GM18498 (cell line): ENCODE data around the gene ETHE1.

Source experiments
- ATAC-seq: cut with Tn5 transposase; IDR thresholded peaks from one replicate; pipeline ENCODE4 v1.9.1; 2021; ENCODE audit warnings: mild to moderate bottlenecking, moderate library complexity; ENCODE audit not compliant: unreplicated experiment

Gene ETHE1, protein sequence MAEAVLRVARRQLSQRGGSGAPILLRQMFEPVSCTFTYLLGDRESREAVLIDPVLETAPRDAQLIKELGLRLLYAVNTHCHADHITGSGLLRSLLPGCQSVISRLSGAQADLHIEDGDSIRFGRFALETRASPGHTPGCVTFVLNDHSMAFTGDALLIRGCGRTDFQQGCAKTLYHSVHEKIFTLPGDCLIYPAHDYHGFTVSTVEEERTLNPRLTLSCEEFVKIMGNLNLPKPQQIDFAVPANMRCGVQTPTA

DNA sequence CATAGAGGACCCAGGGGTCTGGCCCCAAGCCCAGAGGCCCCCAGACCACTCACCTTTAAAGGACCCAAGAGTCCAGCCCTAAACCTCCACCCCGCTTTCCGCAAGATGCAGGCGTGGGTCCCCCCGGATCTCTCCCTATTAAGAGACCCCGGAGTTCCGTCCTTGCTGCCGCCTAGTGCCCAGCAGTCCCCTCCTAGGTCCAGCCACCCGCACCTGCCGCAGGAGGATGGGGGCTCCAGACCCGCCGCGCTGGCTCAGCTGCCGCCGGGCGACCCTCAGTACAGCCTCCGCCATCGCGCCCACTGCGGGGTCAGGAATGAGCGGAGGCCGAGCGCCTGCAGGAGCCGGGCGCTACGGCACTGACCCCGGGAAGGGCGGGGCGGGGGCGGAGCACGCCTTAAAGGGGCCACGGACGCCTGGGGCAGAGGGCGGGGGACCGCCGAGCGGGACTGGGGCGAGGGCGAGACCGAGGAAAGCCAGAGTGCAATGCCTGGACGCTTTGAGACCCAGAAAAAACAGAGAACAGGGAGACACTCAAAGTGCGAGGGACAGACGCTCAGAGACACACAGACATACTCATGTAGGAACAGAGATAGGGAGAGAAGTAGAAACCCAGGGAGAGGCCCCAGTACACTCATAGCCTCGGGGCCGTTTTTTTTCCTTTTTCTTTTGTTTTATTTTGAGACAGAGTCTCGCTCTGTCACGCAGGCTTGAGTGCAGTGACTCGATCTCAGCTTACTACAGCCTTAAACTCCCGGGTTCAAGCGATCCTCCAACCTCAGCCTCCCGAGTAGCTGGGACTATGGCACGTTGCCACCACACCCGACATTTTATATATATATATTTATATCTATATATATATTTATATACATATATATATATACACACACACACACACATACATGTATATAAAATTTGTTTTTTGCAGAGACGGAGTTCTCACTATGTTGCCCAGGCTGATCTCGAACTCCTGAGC lies at the start of gene ETHE1:
Gene ETHE1, minus strand, starts transcription at position 318 of the 976 bp plus-strand sequence. Its CDS starts 24 bp downstream, at position 294.
- peak; percentile 75 for ATAC-seq

DNA sequence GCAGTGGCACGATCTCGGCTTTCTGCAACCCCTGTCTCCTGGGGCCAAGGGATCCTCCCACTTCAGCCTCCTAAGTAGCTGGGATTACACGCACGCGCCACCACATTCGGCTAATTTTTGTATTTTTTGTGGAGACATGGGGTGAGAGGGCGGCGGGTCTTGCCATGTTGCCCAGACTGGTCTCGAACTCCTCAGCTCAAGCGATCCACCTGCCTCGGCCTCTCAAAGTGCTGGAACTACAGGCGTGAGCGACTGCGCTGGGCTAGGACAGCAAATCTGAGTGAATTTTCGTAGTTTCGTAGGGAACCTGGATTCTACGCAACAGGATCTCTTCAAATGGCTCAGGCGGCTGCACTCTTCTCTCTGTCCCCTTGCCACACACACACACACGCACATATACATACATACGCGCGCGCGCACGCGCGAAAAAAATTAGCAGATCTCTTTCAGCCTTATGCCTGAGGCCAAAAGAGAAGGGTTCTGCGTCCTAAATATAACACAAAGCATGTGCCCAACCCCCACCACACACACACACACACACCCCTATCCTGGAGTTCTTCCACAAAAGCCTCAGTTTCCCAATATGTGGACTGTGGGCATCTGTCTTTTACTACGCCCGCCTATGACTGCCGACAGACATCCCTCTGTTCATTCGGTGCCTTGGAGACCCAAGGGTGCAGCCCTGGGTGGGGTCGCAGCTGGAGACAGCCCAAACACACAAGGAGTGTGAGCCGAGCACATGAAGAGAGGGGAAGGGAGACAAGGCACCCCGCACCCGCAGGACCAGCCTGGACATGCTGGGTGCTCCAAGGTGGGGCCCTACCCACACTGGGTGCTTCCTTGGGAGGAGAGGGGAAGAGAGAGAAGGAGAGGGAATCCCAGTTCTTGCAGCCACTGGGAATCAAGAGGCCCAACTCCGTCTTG lies 49.2 kb upstream of the ETHE1 start:
- no peak for ATAC-seq

DNA sequence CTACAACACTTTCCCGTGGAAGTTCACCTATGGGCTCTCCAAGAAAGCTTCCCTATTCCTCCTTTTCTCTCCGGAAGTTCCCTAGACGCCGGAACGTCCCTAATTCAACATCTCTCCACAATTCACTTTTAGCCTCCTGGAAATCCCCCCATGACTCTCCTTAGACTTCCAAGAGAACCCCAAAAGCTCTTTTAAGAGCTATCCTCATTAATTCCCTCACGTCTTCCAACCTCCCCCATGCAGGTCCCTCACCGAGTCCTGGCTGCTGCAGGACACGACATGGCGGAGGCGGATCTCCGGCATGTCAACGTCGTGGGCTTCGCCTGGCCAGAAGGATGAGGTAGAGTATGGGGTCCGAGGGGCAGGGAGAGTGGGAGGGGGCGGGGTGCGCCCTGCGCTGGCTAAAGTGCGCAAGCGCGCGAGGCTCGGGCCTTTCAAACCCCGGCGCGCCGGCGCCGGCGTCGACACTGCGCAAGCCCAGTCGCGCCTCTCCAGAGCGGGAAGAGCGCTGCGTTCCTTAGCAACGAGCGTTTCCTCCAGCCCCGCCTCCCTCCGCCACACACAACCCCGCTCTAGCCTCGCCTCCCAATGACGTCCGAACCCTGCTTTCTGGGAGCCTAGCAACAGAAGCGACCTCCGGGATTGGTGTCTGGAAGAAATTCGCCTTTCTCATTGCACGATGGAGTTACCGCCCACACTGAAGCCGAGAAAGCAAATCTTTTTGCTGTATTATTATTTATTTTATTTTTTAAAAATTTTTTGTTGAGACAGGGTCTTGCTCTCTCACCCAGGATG lies 48.4 kb upstream of the ETHE1 start, which contains the start of the genes PINLYP and XRCC1:
Gene PINLYP, plus strand, starts transcription at position 646 of the 795 bp plus-strand sequence. CDS start 1,391 bp downstream, outside the sequence.
Gene XRCC1, minus strand, starts transcription at position 372 of the 795 bp plus-strand sequence. Its CDS starts 69 bp downstream, at position 303.
- peak; percentile 98 for ATAC-seq

DNA sequence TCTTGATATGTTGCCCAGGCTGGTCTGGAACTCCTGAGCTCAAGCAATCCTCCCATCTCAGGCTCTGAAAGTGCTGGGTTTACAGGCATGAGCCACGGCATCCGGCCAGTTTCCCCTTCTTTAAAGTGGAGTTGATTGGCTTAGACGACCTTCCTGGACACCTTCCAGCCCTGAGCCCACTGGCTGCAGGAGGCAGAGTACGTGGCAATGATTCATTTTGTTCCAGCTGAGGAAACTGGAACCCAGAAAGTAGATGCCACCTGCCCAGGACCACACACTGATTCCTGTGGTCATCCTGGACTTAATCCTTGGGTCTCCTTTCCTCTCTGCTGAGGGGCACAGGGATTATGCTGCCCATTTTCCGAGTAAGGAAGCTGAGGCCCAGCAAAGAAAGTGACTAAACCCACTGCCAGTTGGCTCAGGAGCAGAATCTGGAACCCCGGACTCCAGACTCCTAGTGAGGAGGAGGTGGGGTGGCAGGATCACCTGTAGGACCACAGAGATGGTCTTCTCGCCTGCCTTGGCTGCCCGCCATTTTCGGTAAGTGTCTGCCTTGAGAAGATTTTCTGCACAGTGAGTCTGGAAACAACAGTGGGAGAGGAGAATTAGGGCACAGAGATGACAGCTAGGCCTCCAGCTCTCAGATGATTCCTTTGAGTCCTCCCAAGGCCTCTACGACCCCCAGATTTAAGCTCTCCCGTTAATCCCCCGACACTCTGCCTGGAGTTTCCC lies 47.6 kb upstream of the ETHE1 start:
- no peak for ATAC-seq

DNA sequence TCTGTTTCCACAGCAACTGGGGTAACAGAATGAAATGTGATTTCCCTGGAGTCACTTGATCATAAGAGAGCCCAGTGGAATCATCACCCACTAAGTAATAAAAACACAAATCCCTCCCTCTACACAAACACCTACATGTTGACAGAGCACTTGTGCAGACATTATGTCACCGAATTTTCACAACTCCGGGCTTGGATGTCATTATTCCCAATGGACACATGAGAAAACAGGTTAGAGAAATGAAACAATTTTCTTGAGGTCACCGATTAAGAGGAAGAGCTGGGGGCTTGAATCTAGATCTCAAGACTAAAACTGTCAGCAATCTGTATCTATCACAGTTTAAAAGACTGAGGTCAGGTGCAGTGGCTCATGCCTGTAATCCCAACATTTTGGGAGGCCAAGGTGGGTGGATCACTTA lies 45.2 kb upstream of the ETHE1 start:
- ATAC-seq = no peak

DNA sequence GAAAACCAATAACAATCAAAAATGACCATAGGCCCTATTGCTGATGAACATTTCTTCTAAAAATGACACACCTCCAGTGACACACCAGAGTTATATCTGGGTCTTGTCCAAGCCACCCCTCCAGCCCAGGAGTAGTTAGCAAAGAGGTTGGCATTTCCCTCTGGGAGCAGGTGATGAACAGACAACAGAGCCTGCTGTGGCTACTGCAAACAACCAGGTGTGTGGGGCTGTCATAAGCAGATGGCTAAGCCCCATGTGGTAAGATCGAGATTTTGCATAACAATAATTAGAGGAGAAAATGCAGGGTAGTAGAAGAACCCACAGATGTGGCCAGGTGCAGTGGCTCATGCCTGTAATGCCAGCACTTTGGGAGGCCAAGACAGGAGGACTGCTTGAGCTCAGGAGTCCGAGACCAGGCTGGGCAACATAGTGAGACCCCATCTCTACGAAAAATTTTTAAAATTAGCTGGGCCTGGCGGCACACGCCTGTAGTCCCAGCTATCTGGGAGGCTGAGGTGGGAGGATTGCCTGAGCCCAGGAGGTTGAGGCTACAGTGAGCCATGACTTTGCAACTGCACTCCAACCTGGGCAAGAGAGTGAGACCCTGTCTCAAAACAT lies 43.3 kb upstream of the ETHE1 start:
- ATAC-seq = no peak

DNA sequence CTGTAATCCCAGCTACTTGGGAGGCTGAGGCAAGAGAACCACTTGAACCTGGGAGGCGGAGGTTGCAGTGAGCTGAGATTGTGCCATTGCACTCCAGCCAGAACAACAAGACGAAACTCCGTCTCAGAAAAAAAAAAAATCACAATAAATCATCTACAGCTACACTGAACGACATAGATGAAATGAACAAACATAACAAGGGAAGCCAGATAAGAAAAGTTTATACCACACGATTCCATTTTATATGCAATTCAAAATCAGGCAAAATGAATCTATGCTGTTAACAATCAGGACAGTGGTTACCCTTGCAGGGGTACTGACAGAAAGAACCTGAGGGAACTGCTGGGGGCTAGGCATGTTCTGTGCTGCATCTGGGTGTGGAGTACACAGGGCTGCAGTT lies 42.7 kb upstream of the ETHE1 start:
- ATAC-seq = no peak

DNA sequence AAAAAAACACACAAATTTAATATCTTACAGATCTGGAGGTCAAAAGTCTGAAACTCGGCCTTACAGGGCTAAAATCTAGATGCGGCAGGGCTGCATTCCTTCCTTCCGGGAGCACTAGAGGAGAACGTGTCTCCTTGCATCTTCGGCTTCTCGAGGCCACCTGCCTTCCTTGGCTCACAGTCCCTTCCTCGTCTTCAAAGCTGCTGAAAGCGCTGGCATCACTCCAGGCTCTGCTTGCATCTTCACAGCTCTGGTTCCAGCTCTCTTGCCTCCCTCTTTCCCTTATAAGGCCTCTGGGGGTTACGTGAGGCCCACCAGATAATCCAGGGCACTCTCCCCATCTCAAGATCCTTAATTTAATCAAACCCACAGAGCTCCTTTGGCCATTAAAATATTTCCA lies 37.8 kb upstream of the ETHE1 start:
- no peak for ATAC-seq

DNA sequence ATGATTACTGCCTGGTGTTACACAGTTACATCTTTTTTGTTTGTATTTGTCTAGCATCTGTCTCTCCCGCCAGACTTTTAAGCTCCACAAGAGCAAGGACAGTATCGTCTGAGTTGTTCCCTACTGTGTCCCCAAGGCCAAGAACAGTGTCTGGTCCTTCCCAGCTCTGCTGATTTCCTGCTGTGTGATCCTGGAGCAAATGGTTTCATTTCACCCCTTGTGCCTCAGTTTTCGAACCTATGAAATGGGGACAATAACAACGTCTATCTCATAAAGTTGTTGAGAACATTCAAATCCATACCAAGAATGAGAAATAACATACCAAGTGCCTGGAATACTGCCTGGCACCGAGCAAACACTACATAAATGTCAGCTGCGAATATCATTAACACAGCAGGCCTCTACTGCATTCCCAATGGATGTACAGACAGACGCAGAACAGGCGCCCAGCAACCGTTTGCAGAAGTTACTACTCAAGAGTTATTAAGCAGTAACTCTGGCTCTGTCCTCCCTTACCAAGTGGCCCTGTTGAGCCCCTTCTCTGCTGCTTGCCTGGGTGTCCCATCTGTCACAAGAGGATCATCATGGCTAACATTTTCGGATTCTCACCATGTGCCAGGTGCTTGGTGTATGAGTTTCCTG lies 36.9 kb upstream of the ETHE1 start:
- ATAC-seq = no peak

DNA sequence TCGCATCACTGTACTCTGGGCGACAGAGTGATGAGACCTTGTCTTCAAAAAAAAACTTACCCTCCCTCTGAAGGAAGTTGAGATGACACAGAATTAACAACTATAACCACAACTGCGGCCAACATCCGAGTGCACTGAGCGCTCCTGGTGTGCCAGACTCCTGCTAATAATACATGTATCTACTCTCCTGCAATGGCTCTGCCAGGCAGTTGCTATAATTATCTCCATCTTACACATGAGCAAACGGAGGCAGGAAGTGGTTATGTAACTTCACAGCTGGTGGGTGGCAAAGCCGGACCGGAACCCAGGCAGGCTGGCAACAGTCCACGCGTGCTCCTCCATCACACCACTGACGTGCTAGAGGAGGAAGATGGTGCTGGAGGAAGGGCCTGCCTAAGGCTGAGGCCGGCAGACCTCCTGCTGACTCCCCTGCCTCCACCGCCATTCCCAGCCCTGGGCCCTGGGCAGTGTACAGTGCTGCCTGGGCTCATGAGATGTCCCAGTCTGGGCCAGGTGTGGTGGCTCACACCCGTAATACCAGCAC lies 35.8 kb upstream of the ETHE1 start:
- peak; percentile 81 for ATAC-seq

DNA sequence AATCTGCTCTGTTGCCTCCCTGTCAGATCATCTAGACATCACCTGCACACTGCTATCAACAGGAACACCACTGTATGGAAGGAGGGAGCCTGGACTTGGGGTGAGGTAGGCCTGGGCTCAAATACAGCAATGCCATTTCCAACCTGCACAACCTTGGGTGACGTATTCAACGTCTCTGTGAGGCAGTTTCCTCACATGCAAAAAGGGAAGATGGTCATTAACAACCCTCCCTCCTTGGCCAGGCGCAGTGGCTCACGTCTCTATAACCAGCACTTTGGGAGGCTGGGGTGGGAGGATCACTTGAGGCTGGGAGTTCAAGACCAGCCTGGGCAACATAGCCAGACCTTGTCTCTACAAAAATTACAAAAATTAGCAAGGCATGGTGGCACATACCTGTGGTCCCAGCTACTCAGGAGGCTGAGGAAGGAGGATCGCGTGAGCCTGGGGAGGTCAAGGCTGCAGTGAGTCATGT lies 35.3 kb upstream of the ETHE1 start:
- no peak for ATAC-seq

DNA sequence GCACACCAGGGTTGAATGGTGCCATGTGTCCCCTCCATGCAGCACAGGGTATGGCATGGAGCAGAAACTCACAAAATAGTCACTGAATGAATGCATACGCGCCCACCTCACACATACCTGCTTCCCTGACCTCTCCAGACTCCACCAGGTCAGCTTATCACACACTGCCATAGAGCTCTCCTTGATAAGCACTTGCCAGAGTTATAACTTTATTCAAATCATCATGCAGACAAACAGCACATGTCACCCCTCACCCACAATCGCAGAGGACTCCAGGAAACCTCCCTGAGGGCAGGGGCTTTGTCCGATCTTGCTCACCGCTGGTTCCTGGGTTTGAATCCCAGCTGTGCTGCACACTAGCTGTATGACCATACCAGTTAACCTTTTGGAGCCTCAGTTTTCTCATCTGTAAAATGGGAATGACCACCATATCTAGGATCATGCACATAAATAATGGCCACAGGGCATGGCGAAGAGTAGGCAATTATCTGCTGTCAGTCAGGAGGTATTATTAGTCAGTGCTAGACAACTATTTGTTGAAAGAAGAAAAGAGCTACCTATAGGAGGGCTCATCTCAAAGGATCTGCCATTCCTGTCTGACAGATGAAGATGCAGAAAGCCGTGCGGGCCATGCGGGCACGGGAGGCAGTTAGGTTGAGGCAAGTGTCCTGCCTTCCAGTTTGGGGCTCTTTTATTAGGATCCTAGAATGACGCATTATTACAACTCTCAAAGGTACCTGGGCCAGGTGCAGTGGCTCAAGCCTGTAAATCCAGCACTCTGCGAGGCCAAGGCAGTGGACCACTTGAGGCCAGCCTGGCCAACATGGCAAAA lies 34.4 kb upstream of the ETHE1 start:
- ATAC-seq = no peak

DNA sequence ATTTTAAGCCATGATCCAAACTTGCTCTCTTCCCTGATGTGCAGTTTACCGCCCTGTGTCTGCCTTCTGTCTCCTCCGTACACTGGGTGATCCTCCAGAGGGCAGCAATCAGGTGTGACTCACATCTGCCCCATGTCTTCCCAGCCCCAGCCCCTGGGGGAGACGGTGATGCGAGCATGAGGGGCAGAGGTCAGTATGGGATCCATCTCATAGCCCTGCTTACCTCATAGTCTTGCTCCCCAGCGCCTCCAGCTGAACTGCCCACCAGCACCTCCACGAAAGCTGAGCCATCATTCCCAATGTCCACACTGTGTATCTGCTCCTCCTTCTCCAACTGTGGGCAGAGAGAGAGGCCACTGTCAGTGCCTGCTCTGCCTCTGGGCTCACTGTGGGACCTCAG lies 33.7 kb upstream of the ETHE1 start:
- ATAC-seq = no peak

DNA sequence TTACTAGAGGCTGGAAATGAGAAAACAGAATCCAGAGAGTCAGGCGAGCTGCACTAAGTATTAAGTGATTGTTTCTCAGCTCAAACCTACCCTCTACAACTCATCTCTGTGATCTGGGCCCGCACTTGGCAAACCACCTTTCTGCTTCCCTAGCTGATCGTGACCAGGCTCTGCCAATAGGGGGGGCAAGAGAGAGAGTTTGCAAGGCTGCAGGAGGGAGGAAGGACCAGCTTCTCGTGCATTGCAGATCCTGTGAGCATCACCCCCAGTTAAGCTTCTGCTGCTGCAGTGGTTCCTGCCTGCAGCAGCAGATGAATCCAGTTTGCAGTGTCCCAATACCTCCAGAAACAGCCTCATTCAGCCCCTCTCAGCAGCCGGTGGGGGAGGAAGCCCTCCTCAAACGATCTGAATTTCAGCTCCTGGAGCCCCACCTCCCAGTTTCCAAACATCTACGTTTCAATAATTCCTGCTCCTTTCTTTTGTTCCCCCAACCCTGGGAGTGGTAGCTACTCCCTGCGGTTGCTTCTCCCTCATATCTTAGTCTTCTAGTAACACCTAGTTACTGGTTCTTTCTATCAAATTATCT lies 28.3 kb upstream of the ETHE1 start:
- no peak for ATAC-seq

DNA sequence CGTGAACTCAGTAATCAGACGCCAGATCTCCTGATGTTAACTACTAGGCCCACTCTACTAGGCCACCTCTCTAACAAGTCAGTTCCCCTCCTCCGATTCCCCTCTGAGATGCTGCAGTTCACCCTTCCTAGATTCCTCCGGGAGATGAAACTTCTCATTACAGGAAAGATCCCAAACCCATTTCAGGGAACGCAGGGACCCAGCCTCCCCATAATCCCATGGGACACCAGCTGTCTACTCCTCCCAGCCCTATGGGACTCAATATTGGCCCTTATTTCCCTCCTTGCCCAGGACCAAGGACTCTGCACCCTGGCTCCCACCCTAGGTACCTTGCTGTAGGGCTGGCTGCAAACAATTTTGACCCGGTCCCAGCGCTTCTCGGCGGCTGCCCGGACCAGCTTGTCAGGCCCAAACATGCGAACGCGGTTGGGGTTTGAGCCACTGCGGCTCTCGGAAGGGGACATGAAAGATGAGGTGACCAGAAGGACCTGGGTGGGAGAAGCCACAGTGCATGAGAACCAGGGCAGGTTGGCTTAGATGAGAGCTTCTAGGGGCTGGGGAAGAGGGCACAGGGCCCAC lies 27.4 kb upstream of the ETHE1 start:
- no peak for ATAC-seq

DNA sequence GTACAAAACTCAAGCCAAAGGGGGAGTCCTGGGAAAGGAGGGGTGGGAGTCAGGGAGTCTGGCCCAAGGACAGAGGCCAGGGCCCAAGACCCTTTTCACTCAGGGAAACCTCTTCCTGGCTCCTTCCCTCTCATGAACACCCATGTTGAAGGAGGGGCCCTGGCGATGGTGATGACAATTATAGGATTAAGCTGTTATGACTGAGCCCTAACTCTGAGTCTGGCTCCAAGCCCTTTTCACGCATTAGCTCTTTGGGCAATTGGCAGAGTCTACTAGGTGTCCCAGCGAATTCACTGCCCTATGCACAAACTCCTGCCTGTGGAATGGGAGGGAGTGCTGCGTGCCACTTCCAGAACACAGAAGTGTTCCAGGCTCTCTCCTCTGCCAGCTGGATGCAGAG lies 26.7 kb upstream of the ETHE1 start:
- no peak for ATAC-seq
